Measurements from ENCODE around the gene PATJ.

DNA sequence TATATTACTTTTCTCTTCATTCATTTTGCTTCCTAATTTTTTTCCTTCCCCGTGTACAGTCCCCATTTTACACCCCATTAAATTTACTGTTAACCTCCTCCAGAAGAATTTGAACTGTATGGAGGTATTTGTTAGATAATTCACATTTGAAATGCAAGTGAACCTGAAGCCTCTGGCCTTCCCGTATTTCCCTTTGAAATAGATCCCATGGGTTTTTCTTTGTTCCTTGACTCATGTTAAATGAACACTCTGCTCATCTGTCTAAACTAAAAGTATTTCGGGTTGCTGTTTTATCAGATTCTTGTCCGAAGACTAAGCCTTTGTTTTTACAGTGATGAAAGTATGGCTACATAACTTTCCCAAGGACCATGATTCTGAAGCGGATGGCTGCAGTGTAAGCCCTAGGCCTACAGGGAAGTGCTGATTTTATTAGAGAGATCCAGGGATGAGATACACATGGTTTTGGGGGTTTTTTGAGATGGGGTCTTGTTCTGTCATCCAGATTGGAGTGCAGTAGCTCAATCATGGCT lies 187.9 kb downstream of the PATJ start:
- TF ChIP-seq, protein P1, sequence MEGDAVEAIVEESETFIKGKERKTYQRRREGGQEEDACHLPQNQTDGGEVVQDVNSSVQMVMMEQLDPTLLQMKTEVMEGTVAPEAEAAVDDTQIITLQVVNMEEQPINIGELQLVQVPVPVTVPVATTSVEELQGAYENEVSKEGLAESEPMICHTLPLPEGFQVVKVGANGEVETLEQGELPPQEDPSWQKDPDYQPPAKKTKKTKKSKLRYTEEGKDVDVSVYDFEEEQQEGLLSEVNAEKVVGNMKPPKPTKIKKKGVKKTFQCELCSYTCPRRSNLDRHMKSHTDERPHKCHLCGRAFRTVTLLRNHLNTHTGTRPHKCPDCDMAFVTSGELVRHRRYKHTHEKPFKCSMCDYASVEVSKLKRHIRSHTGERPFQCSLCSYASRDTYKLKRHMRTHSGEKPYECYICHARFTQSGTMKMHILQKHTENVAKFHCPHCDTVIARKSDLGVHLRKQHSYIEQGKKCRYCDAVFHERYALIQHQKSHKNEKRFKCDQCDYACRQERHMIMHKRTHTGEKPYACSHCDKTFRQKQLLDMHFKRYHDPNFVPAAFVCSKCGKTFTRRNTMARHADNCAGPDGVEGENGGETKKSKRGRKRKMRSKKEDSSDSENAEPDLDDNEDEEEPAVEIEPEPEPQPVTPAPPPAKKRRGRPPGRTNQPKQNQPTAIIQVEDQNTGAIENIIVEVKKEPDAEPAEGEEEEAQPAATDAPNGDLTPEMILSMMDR (IDR thresholded peaks at IDR 0.05) = no peak
- TF ChIP-seq POLR2A (IDR thresholded peaks at IDR 0.05) = no peak

All from testis (tissue), 2 donors.